HG03439 (cell line): ENCODE measurements around the gene ADAMTSL5.

Source experiments
- ATAC-seq: cut with Tn5 transposase; IDR thresholded peaks from one replicate; pipeline ENCODE4 v1.9.1; 2021; ENCODE audit warnings: mild to moderate bottlenecking, moderate library complexity; ENCODE audit not compliant: unreplicated experiment

Gene ADAMTSL5

DNA sequence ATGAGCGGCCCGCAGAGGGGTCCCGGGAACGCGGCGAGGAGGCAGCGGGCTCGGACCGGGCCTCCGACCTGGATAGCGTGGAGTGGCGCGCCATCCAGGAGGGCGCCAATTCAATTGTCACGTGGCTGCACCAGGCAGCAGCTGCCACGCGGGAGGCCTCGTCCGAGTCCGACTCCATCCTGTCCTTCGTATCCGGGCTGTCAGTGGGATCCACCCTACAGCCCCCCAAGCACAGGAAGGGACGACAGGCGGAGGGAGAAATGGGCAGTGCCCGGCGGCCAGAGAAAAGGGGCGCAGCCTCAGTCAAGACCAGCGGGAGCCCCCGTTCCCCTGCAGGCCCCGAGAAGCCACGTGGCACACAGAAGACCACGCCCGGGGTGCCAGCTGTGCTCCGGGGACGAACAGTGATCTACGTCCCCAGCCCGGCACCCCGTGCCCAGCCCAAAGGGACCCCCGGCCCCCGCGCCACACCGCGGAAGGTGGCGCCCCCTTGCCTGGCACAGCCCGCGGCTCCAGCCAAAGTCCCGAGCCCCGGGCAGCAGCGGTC lies 44.5 kb downstream of the ADAMTSL5 start:
- ATAC-seq = no peak

DNA sequence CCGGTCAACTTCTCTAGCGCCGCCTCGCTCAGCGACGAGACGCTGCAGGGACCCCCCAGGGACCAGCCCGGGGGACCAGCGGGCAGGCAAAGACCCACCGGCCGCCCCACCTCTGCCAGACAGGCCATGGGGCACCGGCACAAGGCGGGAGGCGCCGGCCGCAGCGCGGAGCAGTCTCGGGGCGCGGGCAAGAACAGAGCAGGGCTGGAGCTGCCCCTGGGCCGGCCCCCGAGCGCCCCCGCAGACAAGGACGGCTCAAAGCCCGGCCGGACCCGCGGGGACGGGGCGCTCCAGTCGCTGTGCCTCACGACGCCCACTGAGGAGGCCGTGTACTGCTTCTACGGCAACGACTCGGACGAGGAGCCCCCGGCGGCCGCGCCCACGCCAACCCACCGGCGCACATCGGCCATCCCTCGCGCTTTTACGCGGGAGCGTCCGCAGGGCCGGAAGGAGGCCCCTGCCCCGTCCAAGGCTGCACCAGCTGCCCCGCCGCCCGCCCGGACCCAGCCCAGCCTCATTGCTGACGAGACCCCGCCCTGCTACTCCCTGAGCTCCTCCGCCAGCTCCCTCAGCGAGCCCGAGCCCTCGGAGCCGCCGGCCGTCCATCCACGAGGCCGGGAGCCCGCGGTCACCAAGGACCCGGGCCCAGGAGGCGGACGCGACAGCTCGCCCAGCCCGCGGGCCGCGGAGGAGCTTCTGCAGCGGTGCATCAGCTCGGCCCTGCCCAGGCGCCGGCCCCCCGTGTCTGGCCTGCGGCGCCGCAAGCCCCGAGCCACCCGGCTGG lies 45.1 kb downstream of the ADAMTSL5 start:
- no peak for ATAC-seq

DNA sequence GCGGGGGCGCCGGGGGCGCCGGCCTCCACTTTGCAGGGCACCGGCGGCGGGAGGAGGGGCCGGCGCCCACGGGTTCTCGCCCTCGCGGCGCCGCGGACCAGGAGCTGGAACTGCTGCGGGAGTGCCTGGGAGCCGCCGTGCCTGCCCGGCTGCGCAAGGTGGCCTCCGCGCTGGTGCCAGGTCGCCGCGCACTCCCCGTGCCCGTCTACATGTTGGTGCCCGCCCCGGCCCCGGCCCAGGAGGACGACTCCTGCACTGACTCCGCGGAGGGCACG lies 45.7 kb downstream of the ADAMTSL5 start:
- no peak for ATAC-seq

DNA sequence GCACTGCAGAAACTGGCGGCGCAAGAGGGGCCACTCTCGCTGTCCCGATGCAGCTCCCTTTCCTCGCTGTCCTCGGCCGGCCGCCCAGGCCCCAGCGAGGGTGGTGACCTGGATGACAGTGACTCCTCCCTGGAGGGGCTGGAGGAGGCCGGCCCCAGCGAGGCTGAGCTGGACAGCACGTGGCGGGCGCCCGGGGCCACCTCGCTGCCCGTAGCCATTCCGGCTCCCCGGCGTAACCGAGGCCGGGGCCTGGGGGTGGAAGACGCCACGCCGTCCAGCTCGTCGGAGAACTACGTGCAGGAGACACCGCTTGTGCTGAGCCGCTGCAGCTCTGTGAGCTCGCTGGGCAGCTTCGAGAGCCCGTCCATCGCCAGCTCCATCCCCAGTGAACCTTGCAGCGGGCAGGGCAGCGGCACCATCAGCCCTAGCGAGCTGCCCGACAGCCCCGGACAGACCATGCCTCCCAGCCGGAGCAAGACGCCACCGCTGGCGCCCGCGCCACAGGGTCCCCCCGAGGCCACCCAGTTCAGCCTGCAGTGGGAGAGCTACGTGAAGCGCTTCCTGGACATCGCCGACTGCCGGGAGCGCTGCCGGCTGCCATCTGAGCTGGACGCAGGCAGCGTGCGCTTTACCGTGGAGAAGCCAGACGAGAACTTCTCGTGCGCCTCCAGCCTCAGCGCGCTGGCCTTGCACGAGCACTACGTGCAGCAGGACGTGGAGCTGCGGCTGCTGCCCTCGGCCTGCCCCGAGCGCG lies 46.2 kb downstream of the ADAMTSL5 start:
- no peak for ATAC-seq

DNA sequence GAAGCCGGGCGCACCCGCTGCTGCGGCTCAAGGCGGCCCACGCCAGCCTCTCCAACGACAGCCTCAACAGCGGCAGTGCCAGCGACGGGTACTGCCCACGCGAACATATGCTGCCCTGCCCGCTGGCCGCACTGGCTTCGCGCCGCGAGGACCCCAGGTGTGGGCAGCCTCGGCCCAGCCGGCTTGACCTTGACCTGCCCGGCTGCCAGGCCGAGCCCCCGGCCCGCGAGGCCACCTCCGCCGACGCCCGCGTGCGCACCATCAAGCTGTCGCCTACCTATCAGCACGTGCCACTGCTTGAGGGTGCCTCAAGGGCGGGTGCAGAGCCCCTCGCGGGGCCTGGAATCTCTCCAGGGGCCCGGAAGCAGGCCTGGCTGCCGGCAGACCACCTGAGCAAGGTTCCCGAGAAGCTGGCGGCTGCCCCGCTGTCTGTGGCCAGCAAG lies 46.8 kb downstream of the ADAMTSL5 start:
- ATAC-seq = no peak

DNA sequence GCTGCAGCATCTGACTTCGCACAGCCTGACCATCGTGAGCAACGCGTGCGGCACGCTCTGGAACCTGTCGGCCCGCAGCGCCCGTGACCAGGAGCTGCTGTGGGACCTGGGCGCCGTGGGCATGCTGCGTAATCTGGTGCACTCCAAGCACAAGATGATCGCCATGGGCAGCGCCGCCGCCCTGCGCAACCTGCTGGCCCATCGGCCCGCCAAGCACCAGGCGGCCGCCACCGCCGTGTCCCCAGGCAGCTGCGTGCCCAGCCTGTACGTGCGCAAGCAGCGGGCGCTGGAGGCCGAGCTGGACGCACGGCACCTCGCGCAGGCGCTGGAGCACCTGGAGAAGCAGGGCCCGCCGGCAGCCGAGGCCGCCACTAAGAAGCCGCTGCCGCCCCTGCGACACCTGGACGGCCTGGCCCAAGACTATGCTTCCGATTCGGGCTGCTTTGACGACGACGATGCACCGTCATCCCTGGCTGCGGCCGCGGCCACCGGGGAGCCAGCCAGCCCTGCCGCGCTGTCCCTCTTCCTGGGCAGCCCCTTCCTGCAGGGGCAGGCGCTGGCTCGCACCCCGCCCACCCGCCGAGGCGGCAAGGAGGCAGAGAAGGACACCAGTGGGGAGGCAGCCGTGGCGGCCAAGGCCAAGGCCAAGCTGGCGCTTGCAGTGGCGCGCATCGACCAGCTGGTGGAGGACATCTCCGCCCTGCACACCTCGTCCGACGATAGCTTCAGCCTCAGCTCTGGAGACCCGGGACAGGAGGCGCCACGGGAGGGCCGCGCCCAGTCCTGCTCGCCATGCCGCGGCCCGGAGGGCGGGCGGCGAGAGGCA lies 47.4 kb downstream of the ADAMTSL5 start:
- no peak for ATAC-seq

DNA sequence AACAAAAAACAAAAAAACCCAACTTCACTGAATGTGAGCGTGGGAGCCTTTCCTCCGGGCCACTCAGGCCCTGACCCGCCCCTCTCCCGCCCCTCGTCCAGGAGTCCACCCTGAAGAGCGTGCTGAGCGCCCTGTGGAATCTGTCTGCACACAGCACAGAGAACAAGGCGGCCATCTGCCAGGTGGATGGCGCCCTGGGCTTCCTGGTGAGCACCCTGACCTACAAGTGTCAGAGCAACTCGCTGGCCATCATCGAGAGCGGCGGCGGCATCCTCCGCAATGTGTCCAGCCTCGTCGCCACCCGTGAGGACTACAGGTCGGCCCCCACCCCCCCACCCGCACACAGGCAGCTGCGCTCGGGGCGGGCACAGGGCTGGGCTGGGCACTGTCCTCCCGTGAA lies 51.0 kb downstream of the ADAMTSL5 start:
- ATAC-seq = no peak

DNA sequence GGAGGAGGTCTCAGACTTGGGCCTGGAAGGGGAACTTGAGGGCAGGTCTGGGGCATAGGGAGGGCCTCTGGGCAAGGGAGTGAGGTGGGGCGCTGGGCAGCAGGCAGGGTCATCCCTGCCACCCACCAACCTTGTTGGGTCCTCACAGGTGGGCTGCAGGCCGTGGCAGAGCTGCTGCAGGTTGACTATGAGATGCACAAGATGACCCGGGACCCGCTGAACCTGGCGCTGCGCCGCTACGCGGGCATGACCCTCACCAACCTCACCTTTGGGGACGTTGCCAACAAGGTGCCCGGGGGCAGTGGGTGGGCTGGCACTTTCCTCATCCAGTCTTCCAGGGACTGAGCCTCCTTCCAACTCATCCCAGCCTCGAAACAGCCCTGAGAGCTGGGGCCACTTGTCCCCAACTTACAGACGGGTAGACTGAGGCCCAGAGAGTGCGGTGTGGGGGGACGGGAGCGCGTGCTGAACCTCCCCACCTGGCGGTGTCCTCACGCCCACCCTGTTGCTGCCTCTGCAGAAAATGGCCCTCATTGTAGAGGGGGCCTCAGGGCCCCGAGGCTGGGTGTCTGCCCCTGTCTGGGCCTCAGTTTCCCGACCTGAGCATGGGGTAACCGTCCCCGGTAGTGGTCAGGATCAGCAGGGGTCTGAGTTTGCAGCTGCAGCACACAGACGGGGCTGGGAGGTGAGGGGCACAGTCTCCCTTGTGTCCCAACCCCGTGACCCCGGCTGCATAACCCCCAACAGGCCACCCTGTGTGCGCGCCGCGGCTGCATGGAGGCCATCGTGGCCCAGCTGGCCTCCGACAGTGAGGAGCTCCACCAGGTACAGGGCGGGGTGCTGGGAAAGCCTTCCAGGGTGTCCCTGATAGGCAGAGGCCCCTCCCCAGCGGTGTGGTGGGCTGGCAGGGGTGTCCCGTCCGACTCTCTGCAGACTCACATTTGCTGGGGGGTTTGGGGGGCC lies 52.5 kb downstream of the ADAMTSL5 start:
- ATAC-seq = no peak

DNA sequence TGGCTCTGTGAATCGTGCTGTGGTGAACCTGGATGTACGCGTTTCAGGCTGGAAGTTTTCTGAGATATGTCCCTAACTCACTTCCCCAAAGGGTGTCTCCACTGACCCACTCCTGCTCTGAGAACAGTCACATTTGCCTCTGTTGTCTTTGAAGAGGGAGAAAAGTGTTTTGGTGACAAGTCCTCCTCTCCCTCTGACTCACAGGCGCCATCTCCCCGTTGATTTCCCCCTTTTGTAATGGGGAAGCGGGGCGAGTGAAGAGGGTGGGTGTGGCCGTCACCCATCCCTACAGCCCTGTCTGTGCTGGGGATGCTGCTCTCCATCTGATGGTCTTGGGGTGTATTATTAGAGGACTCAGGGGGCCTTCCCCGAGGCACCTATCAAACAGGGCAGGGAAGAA lies 53.3 kb downstream of the ADAMTSL5 start:
- ATAC-seq = no peak

DNA sequence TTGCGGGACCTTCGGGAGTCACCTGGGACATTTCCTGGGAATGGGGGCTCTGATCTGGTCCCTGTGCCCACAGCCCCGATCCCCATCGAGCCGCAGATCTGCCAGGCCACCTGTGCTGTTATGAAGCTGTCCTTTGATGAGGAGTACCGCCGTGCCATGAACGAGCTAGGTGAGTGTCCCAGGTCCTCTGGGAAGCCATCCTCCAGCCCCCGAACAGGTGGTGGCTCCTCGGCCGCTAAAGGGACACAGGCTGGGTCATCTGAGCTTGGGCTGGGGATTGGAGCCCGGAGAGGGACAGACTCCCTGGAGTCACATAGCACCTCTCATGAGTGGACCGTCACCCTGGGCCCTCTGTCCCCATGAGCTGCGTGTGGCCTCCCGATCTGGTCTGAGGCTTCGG lies 54.9 kb downstream of the ADAMTSL5 start:
- no peak for ATAC-seq

DNA sequence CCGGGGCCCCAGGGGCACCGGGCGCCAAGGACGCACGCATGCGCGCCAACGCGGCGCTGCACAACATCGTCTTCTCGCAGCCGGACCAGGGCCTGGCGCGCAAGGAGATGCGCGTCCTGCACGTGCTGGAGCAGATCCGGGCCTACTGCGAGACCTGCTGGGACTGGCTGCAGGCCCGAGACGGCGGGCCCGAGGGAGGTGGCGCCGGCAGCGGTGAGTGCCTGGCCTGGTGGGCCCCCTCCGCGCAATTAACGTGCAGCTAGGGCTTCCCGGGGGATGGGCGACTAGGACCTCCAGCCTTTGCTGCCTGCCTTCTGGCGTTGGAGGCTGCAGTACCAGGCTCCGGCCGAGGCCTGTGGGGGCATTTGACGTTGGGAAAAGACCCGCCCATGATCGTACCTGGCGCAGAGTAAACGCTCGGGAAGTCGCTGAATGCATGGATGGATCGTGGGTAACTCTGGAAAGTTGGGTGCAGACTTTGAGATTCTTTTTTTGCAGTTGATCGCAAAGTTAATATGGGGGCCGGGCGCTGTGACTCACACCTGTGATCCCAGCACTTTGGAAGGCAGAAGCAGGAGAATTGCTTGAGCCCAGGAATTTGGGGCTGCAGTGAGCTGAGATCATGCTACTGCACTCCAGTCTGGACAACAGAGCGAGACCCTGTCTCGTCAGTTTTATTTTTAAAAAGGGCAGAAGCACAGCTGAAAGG lies 55.6 kb downstream of the ADAMTSL5 start:
- no peak for ATAC-seq

DNA sequence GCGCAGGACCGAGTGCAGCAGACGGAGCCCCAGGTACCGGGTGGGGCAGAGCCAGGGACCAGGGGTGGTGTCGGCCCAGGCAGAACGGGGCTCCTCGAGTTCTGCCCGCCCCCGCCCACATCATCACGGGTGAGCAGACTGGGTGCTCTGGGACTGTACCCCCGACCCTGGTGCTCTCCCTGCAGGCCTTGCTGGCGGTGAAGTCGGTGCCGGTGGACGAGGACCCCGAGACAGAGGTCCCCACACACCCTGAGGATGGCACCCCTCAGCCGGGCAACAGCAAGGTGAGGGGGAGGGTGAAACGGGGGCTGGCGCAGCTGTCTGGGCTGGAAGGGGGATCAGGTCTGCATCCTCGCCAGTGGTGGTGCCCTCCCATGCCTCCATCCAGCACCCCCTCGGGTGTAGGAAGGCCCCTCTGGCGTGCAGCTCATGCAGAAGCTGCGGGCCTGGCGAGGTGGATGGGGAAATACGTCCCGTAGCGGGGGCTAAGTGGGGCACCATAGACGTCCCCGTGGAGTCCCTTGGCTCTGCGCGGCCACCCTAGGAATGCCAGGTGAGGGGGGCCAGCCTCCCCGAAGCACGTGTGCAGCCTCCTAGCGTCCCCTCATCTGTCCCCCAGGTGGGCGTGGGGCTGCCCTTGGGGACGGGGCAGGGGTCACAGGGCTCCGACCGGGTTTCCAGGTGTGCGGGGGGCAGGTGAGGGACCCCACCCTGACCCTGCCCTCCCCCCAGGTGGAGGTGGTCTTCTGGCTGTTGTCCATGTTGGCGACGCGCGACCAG lies 56.5 kb downstream of the ADAMTSL5 start:
- ATAC-seq = no peak

DNA sequence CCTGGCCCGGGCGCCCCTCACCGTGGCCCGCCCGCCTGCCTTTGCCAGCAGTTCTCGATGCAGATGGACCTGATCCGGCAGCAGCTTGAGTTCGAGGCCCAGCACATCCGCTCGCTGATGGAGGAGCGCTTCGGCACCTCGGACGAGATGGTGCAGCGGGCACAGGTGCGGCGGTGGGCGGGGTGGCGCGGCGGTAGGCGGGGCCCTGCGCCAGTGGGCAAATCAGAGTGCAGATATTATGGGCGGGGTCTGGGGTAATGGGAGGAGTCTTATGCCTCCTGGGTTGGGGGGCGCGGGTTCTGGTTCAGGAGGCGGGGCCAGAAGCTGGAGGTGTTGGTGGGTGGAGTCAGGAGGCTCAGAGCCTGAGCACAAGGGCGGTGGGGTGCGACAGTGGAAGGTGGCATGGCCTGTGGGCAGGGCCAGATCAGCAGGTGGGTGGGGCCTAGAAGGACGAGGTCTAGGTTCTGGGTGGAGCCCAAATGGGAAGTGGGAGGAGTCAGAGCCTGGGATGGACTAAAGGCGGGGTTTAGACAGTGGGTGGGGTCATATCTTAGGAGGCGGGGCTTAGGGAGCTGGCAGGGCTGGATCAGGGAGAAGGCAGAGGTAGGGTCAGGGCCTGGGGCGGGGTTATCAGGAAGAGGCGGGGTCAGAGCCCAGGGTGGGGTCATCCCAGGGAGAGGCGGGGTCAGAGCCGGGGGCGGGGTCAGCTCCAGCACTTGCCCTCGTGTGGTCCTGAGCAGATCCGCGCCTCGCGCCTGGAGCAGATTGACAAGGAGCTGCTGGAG lies 57.3 kb downstream of the ADAMTSL5 start:
- ATAC-seq = no peak
